ENCODE data around the gene NCOA7.
"Not testable (repeated sequence)": the region's sequence is repeated elsewhere in the genome, so short reads cannot be mapped to it uniquely, and the experiment has no call there.

The NCOA7 gene

DNA sequence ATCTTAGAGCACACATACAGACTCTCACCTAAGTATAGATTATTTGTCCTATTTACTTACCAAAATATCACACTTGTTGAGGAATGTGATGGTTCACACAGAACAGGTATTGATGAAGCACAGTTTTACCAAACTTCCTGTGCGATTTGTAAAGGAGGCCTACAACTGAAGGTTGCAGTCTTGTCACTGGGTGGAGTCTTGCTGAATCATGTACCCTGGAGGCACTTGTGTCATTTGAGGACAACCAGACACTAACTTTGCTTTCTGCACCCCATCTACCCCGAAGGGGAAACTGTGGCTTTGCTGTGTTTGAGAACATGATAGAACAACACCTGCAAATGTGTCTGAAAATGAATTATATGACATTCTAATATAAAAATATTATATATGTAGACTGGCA, 133.4 kb downstream of the NCOA7 start:
- DNase-seq: peak; percentile 82

DNA sequence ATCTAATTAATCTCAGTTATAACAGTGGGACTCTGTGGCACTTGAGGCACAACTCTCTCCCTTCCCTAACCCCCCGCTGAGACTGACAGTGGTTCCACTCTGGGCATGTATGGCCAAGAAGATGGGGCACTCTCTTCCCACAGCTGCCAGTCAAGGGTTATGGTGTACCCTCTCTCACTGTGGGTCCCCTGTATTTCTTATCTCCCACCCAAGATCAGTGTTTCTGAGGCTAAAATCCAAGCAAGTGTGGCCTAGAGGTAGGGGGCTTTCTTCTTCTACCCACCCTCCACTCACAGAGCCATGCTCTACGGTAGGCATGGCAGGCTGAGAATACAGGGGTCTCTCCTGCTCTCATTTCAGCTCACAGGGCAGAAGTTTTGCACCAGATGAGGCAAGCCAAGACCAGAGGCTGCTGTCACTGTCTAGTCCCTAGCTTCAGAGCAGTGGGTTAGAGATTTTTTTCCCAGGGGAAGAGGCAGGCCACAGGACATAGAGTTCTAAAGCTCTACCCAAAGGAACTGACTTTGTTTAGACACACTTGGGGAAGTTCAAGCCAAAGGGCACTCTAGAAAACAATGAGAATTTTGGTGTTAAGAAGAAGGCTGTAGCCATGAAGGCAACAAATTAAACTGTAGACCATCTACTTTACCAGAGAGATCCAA, 134.1 kb downstream of the NCOA7 start:
- DNase-seq: no peak

DNA sequence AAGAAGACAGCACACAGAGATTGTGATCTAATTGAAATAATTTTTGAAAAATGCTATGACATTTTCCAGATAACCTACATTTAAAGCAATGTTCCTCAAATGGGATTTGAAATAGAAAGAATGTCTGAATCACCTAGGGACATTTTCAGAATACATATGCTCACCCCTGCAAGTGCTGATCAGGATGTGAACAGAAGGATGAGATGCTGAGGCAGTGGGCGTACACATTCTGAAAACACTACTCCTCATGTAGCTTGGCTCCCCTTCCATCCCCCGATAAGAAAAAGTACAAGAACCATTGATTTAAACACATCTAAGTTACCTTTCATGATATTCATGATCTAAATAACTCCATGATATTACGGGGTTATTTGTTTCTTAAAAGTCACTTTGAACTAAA, 136.0 kb downstream of the NCOA7 start:
- no peak for DNase-seq

DNA sequence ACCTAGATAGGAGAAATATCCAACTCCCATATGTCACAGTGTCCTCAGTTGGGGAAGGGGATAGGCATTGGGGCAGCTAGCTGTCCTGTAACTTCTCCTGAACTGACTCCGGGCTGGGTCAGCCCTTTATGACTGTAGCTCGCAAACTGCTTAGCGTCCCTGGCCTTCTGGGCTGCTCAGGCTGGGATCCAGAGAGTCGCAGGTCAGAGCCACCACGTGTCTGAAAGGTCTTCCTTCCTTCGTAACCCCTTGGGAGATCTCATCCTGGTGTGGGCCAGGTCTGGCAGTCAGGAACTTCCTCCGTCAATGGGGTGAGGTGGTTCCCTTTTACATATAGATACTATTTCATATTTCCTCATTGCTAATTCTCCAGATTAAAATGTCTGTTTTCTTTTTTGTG, 137.0 kb downstream of the NCOA7 start:
- no peak for DNase-seq

DNA sequence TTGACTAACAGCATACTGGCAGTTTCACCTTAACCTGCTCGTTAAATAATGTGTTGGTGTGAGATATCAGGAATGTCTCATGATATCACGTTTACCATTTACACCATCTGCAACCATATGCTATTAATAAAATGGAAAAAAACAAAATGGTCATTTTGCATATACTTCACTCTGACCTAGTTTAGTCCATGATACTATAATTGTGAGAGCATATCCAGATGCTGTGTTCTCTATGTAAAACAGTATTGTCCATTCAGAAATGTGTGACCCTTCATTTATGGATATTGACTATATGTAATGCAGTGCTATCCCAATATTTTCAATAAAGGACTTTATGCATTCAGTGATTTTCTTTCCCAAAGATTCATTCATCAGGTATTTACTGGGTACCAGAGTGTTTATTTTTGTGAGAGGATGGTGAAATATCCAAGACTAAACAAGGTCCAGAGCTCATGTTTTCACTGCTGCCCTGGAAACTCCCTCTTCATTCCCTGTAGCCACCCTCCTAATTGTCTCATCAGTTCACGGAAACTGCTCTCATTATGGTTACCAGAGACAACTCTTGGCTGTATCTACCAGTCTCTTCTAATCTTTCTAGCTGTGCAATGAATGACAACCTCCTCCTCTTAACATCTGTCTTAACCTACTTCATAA, 140.1 kb downstream of the NCOA7 start:
- no peak for DNase-seq

DNA sequence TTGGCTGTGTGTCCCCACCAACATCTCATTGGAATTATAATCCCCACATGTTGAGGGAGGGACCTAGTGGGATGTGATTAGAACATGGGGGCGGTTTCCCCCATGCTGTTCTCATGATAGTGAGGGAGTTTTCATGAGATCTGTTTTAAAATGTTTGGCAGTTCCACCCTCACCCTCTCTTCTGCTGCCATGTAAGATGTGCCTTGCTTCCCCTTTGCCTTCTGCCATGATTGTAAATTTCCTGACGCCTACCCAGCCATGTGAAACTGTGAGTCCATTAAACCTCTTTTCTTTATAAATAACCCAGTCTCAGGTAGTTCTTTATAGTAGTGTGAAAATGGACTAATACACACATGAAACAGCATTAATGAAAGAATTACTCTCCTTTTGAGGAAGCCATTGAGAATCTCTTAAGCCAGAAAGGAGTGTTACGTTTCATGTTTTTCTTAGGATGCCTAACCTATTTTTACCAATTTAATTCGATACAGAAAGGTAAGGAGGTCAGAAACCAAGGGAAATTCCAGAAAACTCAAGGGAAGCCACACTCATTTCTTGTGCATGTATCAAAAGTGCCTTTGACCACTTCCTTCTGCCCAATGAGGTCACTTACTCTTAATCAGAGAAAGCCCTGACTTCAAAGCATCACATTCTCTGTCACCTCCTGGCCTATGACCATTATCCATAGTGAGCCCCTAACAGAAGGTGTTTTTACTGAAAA, 141.1 kb downstream of the NCOA7 start:
- no peak for DNase-seq

DNA sequence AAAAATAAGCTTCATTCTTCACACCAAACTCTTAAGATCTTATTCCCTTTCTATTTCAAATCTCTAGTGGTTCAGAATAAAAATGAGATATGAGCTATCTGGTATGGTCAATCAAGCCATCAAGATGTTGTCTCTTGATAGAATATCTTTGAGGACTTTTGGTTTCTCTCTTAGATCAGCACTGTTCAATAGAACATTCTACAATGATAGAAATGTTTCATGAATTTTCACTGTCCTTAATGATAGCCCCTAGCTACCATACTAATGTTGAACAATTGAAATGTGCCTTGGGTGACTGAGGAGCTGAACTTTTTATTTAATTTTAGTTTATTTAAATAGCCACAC, 141.7 kb downstream of the NCOA7 start:
- DNase-seq: no peak

DNA sequence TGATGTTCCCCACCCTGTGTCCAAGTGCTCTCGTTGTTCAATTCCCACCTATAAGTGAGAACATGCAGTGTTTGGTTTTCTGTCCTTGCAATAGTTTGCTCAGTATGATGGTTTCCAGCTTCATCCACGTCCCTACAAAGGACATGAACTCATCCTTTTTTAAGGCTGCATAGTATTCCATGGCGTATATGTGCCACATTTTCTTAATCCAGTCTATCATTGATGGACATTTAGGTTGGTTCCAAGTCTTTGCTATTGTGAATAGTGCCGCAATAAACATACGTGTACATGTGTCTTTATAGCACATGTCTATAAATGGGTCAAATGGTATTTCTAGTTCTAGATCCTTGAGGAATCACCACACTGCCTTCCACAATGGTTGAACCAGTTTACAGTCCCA, 144.8 kb downstream of the NCOA7 start:
- not testable (repeated sequence) for DNase-seq

DNA sequence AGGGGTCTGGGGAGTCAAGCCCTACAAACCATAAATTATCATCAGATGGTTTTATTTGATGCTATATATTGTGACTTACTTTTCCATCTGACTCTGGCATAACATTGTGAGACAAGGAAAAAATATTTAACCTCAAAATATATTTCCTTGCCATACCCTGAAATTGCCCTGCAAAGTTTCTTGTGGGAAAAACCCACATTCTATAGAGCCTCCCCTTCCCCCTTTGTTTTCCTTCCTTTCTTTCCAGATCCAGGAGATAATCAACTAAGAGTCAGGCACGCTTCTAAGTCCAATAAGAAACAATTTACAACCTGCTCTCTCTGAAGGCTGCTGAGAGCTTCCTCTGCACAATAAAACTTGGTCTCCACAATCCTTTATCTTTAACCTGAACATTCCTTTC, 148.3 kb downstream of the NCOA7 start:
- DNase-seq: no peak

DNA sequence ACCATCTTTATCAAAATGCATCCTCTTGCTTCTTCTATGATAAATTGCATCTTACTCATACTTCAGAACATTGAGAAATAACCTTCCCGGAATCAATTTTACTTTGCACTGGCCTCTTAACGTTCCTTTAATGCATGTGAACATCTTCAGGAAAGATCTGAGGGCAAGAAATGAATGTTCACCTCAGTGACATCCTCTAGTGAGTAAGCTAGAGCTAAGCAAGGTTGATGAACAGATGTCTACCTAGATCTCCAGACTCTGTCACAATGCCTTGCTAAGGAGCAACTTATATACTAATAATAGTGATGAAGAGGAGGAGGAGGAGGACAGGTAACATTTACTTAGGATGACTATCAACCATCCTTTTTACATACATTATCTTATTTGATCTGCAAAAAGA, 149.0 kb downstream of the NCOA7 start:
- no peak for DNase-seq

DNA sequence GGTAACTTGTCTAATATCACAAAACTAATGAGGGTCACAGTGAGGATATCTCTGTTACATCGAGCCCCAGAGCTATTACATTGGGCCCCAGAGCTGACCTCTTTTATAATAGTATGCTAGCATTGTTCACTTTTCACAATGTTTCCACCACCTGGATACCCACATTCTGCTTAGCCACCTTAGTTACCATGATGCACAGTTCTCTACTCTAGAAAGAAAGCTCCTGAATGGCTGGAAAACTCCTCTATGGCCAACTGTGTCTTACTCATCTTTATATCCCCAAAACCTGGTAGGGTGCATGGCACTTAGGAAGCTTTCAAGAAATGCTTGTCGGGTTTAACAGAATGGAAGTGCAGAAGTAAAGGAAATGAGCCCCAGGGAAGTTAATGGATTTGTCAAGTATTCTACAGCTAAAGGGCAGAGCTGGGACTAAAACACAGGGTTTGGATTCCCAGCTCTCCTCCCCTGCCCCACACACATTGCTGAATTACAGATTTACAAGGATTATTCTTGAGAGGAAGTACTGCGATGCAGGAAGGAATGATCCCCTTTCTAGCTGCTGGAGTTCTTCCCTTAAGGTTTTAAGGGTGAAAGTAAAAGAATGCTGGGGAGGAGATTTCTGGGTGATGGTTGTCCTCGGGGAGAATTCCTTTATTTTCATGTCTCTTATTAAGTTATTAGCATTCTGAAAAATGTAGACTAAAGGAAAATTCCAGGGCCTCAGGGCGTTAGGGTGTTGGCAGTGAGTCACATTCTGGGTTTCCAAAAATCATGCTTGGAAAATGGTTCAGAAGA, 149.7 kb downstream of the NCOA7 start:
- DNase-seq: no peak

DNA sequence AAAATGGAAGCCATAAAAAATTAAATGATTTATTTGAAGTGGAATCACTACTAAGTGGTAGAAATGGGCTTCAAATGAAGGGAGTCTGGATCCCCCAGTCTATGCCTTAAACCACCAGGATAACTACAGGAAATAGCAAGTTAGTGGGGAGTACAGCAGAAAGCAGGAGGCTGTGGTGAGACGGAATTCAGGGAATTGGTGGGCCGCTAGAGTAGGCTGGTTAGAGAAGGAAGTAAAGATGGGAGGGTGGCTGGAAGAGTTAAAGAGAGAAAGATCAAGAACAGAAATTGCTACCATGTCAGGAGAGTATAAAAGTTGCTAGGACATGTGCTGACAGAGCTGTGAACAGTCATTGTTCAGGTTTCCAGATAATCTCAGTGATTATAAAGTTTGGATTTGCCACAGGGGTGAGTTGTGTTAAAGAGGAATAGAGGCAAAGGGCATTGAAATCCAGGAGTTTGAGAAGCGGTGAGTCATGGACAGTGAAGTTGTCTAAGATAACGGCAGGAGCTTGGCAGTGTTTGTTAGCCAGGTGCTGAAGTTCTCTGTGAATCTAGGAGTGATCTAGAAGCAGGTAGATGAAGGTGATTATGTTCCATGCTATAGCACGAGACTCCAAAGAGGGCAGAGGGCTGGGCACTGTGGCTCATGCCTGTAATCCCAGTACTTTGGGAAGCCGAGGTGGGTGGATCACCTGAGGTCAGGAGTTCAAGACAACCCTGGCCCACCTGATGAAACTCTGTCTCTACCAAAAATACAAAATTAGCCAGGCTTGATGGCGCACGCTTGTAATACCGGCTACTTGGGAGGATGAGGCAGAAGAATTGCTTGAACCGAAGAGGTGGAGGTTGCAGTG, 152.1 kb downstream of the NCOA7 start:
- no peak for DNase-seq

DNA sequence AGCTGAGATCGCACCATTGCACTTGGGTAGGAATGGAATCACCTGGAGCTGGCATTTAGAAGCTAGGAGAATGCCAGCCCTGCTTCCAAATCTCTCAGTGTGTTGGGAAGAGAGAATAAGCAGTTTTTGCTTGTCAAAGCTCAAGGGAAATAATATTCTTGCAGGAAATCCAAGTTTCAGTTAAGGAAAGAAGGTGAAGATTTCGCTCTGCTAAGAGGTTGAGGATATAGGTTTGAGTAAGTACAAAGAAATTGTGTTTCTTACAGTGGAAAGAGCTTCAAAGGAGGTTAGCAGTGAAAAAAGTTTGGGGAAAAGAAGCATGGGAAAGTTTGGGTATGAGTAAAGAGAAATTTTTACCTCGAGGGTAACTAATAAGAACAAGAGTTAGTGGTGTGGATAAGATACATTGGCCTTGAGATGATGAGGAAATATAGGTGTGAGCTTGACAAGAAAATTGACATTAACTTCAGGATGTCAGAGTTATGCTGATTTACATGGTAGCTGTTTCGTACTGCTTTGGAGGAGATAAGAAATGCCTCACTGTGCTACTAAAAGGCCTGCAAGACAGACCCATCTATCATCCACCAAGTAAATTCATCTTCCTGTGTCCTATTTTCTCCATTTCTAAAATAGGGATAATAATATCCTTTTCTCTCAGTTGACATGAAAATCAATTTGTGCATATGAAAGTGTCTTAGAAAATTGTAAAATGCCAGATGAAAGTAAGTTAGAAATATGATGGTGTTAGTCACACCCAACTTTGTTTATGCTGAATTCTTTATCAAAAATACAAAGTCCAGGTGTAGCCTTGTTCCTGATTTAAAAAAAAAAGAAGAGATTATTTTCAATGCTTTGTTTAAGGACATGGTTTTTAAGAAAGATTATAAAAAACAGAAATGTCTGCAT, 153.0 kb downstream of the NCOA7 start:
- peak; percentile 28 for DNase-seq

DNA sequence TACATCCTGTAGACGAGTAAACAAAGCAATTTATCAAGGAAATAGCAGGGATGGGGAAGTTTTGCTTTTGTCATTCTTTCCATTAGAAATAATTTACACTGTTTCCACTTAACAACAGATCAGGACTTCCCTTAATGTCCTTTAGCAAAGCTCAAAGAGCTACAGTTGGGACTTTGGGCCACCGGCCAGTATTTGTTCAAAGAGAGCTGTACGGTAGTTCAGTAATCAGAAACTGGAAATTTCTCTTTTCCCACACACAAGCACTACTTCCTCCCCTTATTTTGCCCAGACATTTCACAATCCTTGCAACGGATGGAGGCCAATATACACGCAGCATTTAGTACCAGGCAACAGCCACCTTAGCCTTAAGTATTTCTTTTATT, 153.7 kb downstream of the NCOA7 start:
- DNase-seq: peak; percentile 59

DNA sequence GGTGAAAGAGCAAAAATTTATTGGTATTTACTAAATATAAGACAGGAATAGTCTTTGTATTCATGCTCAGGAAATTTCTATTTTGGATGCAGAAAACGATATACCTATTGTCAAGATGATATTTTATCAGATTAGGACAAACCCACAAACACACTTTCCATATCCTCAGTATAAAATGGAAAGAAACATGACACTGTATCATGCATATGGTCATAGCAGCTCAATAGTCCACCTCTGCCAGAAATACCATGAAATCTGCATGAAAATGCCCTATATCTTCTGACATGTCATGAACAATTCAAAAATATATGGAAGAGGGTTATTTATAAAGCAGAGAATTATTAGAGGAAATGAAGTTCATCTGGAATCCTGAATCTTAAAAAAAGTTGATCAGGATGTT, 154.1 kb downstream of the NCOA7 start:
- no peak for DNase-seq

DNA sequence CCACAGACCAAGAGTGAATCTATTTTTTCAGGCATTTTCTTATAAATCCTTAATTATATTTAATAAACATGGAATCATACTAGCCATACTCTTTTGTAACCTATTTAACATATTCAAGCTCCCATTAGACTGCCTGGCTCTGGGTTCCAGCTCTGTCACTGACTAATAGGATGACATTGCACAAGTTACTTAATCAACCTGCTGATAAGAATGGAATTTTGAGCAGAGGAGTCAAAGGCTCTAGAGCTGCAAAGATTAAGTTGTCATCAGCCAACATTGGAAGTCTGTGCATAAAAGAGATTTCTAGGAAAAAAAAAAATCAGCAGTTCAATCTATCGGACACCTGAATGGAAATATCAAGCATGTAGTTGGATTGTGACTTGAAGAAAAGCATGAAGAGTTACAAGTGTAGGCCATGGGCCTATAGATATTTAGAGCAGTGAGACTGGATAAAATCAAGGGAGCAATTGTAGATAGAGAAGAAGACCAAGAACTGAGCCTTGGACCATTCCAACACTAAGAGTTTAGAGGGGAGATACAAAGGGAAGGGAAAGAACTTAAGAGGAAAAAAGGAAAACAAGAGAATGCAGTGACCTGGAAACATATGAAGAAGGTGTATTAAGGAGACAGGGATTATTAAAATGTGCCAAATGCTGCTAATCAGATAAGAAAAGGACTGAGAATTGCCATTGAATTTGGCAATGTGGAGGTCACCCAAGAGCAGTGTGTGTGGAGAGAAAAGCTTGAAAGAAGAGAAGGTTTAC, 154.8 kb downstream of the NCOA7 start:
- peak; percentile 58 for DNase-seq

DNA sequence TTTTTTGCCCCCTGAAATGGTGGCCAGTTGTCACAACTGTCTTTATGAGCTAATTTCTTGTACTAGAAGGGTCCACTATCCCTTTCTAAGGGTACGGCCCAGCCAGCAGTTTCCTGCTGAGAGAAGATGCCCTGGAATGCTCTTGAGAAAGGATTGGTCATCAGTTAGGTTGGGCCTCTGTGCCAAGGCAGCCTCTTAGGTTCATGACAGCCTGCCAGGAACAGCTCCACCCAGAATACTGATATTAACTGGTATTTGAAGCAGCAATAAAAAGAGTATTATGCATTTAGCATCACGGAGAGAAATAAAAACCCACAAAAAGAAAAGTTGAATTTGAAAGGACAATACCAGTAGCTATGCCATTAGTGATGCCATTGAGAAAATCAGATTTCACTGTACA, 156.9 kb downstream of the NCOA7 start:
- no peak for DNase-seq

DNA sequence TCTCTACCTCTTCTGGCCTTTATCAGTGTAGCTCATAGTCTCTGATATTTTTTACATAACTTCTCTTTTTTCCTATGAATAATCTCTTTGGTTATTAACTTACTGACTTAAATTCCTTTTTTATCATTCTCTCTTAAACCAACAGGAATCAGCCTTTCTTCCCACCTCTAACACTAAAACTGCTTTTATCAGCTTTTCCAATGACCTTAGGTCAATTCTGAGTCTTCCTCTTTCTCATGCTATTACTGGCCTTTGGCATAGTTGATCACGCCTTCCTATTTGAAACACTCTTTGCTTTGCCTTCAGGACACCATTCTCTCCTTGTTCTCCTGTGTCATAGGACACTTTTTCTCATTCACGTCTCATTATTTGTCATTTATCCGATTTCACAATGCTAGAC, 157.7 kb downstream of the NCOA7 start:
- DNase-seq: no peak

DNA sequence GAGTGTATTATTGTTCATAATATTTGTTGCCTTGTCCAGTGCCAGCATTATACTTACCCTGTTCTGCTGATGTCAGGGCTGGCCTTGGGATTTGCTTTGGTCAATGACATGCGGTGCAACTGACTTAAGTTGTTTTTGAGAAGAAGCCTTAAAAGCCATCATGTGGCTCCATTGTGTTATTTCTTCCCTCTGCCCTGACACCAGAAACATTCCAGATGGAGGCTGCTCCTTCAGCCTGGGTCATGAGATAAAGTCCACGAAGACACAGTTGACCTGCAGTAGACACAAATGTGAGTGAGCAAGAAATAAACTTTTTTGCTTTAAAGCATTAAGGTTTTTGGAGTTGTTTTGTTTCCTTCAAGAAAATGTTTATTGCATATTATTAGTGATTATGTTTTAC, 158.3 kb downstream of the NCOA7 start:
- DNase-seq: no peak

DNA sequence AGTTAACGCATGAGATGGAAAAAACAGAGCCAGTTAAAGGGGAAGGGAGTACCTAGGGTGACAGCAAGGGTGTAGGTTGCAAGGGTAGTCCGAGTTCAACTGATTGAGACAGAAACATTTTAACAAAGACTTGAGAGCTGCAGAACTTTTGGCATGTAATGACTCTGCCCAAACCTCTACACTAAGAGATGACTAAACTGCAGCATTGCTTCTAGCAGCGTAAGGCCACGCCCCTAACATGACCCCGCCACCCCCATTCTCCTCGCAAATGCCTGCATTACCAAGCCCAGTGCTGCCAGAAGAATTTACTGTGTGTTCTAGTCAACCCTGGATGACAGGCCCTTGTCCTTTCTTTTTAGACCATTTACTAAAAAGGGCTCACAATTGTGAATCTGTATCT, 159.5 kb downstream of the NCOA7 start:
- peak; percentile 25 for DNase-seq

DNA sequence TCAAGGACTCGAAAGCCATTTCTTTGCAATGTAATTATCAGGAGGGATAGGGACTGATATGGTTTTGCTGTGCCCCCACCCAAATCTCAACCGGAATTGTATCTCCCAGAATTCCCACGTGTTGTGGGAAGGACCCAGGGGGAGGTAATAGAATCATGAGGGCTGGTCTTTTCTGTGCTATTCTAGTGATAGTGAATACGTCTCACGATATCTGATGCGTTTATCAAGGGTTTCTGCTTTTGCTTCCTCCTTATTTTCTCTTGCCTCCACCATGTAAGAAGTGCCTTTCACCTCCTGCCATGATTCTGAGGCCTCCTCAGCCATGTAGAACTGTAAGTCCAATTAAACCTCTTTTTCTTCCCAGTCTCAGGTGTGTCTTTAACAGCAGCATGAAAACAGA, 160.0 kb downstream of the NCOA7 start:
- DNase-seq: not testable (repeated sequence)
